HL-60 (cell line): ENCODE results near the gene ALS2CL.

Source experiments
- DNase-seq, 2 experiments: peaks; one replicate each; pipeline ENCODE4 v3.0.0-alpha.2; 2010 to 2020; ENCODE audit warnings: low read depth in 1 of 2, low spot score in 1 of 2
- H3K27ac ChIP-seq: fragments of 250-450 bp; sonication (Bioruptor Pico); replicated peaks from 2 replicates; pipeline ENCODE4 v1.5.1; 2020; ENCODE audit warnings: mild to moderate bottlenecking, moderate library complexity
- H3K27me3 ChIP-seq: fragments of 250-450 bp; sonication (Bioruptor Pico); 2 replicates; pipeline ENCODE4 v1.5.1; 2021; ENCODE audit warnings: mild to moderate bottlenecking, moderate library complexity; ENCODE audit not compliant: insufficient read depth, poor library complexity, severe bottlenecking
- H3K4me3 ChIP-seq: replicated peaks from 2 replicates; pipeline ENCODE4 v1.5.1; 2011; ENCODE audit warnings: mild to moderate bottlenecking, control low read depth, low read length; ENCODE audit not compliant: insufficient read depth
- CTCF ChIP-seq: IDR thresholded peaks from one replicate; pipeline ENCODE4 v1.5.1; 2011; ENCODE audit warnings: low read length, control low read depth, inconsistent platforms; ENCODE audit not compliant: insufficient read depth
- GABPA ChIP-seq: IDR thresholded peaks from 2 replicates; pipeline ENCODE4 v1.6.1; 2012; ENCODE audit warnings: low read depth
- POLR2AphosphoS5 ChIP-seq: IDR thresholded peaks from 2 replicates; pipeline ENCODE4 v1.6.1; 2012; ENCODE audit warnings: low read depth
- REST ChIP-seq: IDR thresholded peaks from 2 replicates; pipeline ENCODE4 v1.6.1; 2012; ENCODE audit warnings: low read depth; ENCODE audit not compliant: insufficient replicate concordance
- SPI1 ChIP-seq: IDR thresholded peaks from 2 replicates; pipeline ENCODE4 v1.6.1; 2012; ENCODE audit warnings: low read depth, mild to moderate bottlenecking, borderline replicate concordance

Gene ALS2CL

GRCh38 chr3:46624975-46625490 lies 68.4 kb downstream of the ALS2CL start:
- TF ChIP-seq CTCF (no peak), GABPA (no peak), REST (no peak), SPI1 (no peak), POLR2AphosphoS5 (no peak)
- Histone ChIP-seq H3K4me3 (no peak overlapping the region), H3K27me3 (peaks cover 3% of the 10 kb centered on the region), H3K27ac (no peak overlapping the region)
- DNase-seq, result no peak

- no peak for TF ChIP-seq POLR2AphosphoS5
- no peak for TF ChIP-seq CTCF
- DNase-seq, result no peak
- H3K27ac ChIP-seq, result no peak overlapping the region
- no peak overlapping the region for H3K4me3 ChIP-seq
- peaks cover 3% of the 10 kb centered on the region for H3K27me3 ChIP-seq
Observed at GRCh38 chr3:46624533-46624932, 68.9 kb downstream of the ALS2CL start.

GRCh38 chr3:46619845-46620778 lies 73.4 kb downstream of the ALS2CL start:
- TF ChIP-seq SPI1 (no peak), CTCF (no peak), REST (no peak), POLR2AphosphoS5 (no peak), GABPA (no peak)

More at GRCh38 chr3:46619845-46620778, 73.4 kb downstream of the ALS2CL start:
- Histone ChIP-seq H3K4me3 (no peak overlapping the region), H3K27ac (no peak overlapping the region), H3K27me3 (peaks cover 10% of the 10 kb centered on the region)
- no peak for DNase-seq
